Kidney (tissue), 14 donors: ENCODE results near the gene ORC3. TPM values are rescaled to one million over a fixed set of nuclear protein-coding genes. Genes with fewer than 3 reads are reported as not detected.
"Not testable (repeated sequence)": the region's sequence is repeated elsewhere in the genome, so short reads cannot be mapped to it uniquely, and the experiment has no call there.

ENCODE experiments used
- DNase-seq, 5 donors: peaks; one replicate each; pipeline ENCODE4 v3.0.0-alpha.2; 2013 to 2020
- FAIRE-seq: peaks from 2 replicates; lab custom pipeline; 2012; peaks lifted over from hg19 to GRCh38; lab: Jason Lieb, UNC
- H3K27ac ChIP-seq, 2 donors: one replicate each; pipeline ENCODE4 v1.7.0; 2013; ENCODE audit warnings: low read depth in 2 of 2, low read length in 2 of 2, inconsistent platforms in 1 of 2
- H3K27me3 ChIP-seq: one replicate; pipeline ENCODE4 v1.7.1; 2013; ENCODE audit warnings: low read length, inconsistent platforms; ENCODE audit not compliant: control insufficient read depth, insufficient read depth
- H3K36me3 ChIP-seq, 3 donors: one replicate each; pipeline versions ENCODE4 v1.7.0 to v1.7.1; 2013; ENCODE audit warnings: low read length in 3 of 3, control low read depth in 1 of 3, inconsistent platforms in 1 of 3; ENCODE audit not compliant: insufficient read depth in 3 of 3, control insufficient read depth in 2 of 3
- H3K4me1 ChIP-seq, 3 donors: one replicate each; pipeline versions ENCODE4 v1.7.0 to v1.7.1; 2013; ENCODE audit warnings: low read length in 3 of 3, inconsistent platforms in 1 of 3, low read depth in 1 of 3; ENCODE audit not compliant: control insufficient read depth in 2 of 3, insufficient read depth in 2 of 3
- H3K4me3 ChIP-seq, 3 donors: one replicate each; pipeline versions ENCODE4 v1.7.0 to v1.8.1; 2013; ENCODE audit warnings: low read length in 3 of 3, control low read depth in 1 of 3, inconsistent platforms in 1 of 3
- H3K9ac ChIP-seq, 3 donors: one replicate each; pipeline versions ENCODE4 v1.7.0 to v1.7.1; 2013; ENCODE audit warnings: low read length in 3 of 3, control low read depth in 1 of 3, inconsistent platforms in 1 of 3
- H3K9me3 ChIP-seq, 3 donors: one replicate each; pipeline versions ENCODE4 v1.7.0 to v1.7.1; 2013; ENCODE audit warnings: low read length in 3 of 3, control low read depth in 1 of 3, inconsistent platforms in 1 of 3; ENCODE audit not compliant: control insufficient read depth in 2 of 3, insufficient read depth in 1 of 3
- intact Hi-C: fragments of 100-400 bp; cut with DNase I; formaldehyde crosslinking; loops from one replicate; pipeline ENCODE4 v1.11.1; 2022
- polyA plus RNA-seq: library from polyadenylated mRNA; stranded (reverse); fragments of 350-450 nt; fragmentation: Illumina TruSeq; extraction: RNeasy Lipid Tissue Mini Kit (QIAGEN cat#74804); gene quantifications from one replicate; pipeline ENCODE4 v1.2.3, GENCODE V29; 2014; ENCODE audit warnings: low read depth, low replicate concordance; ENCODE audit not compliant: insufficient read depth
- total RNA-seq: library from RNA; stranded (reverse); fragmentation: NEBNext Ultra II Directional; extraction: Animal tissue kit (Norgen Biotek cat#: 25700); gene quantifications from one replicate; pipeline ENCODE4 v1.2.1, GENCODE V29; 2021
- TF ChIP-seq, protein P1 (sequence below): IDR thresholded peaks from 3 replicates; pipeline ENCODE4 v1.5.1; 2012; ENCODE audit warnings: mild to moderate bottlenecking, moderate library complexity, borderline replicate concordance; ENCODE audit not compliant: insufficient read depth; ENCODE audit errors: extremely low read depth
- donor health status: control.
- donor health status: control.
- donor health status: control.
- donor health status: control.
- donor health status: control.
- donor health status: DM: yes; HTN: yes; CAD: no.
- donor health status: Normal renal cell carcinoma (clear cell type).

Gene ORC3
- total and polyA plus RNA-seq, 2 donors from 2014 or later: 16.4 to 22.7 TPM

DNA sequence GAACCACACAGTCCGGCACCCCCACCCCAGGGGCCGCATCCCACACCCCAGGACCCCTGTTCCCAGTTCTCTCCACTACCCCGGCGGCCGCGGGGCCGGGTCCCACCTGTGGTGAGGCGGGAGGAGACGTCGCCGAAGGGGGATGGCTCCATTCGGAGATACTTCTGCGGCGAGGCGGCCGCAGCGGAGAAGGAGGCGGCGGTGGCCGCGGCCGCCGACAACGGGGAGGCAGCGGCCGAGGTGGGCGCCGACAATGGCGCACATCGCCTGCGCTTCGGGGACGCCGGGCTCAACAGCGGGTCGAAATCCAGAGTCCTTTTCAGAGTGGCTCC is 111.4 kb downstream of the ORC3 start:
- H3K27me3 ChIP-seq: no peaks in the 10 kb centered on the region
- peaks cover 8 to 12% (median 8%) of the 10 kb centered on the region in 3 donors for H3K4me1 ChIP-seq
- H3K9me3 ChIP-seq: no peaks in the 10 kb centered on the region
- intact Hi-C loops: no loop called here
- H3K4me3 ChIP-seq: peak overlapping the region; percentile 79 to 90 (median 86)
- H3K36me3 ChIP-seq: no peaks in the 10 kb centered on the region
- peak overlapping the region; percentile 97 to 99 for H3K27ac ChIP-seq
- peak overlapping the region; percentile 61 to 99 (median 89) for H3K9ac ChIP-seq
- DNase-seq (peak in 3 of 5 donors; percentile 53 to 87 (median 81)), FAIRE-seq (no peak)
- TF ChIP-seq, protein P1, sequence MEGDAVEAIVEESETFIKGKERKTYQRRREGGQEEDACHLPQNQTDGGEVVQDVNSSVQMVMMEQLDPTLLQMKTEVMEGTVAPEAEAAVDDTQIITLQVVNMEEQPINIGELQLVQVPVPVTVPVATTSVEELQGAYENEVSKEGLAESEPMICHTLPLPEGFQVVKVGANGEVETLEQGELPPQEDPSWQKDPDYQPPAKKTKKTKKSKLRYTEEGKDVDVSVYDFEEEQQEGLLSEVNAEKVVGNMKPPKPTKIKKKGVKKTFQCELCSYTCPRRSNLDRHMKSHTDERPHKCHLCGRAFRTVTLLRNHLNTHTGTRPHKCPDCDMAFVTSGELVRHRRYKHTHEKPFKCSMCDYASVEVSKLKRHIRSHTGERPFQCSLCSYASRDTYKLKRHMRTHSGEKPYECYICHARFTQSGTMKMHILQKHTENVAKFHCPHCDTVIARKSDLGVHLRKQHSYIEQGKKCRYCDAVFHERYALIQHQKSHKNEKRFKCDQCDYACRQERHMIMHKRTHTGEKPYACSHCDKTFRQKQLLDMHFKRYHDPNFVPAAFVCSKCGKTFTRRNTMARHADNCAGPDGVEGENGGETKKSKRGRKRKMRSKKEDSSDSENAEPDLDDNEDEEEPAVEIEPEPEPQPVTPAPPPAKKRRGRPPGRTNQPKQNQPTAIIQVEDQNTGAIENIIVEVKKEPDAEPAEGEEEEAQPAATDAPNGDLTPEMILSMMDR: no peak

DNA sequence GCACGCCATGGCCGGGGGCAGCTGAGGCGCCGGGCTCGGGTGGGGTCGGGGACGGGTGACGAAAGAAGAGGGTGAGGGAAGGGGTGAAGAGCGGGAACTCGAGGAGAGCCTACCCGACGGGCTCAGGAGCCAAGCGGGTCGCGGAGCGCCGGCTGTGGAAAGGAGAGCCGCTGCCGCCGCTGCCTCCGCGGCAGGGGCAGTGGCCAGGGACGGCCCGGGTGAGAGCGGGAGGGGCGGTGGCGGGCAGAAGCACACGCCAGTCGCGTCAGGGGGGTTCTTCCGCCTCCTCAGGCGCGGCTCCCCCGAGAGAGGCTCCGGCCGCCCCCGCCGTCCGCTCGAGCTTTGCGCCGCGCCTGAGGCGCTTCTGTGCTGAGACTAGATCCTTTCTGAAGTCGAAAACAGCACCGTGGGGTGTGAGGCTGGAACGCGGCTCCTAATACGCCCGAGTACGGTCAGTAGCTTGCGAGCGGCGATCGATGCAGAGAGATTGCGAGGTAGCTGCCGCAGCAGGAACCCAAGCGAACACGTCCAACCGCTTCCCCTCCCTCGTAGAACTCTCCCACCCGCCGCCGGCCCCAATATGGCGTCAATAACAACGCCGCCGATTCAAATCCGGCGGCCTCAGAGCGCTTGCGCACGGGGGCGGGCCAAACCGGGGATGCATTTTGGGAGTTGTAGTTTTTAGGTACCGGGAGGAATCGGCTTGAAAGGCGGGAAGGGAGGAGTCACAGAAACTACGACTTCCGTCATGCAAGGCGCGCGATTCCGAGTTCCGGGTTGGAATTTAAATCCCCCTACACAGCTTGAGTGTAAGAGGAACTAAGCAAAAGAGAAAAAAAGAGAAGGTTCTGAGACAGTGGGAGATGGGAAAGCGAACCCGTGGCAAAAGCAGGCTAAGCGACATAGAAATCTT is 112.0 kb downstream of the ORC3 start, which contains the start of gene AKIRIN2:
AKIRIN2 (minus strand) TSS at position 558 of the 913 bp plus-strand sequence; CDS start at position 9, 549 bp downstream.
- Histone ChIP-seq H3K27me3 (no peaks in the 10 kb centered on the region), H3K27ac (peak within 1 kb of the TSS; percentile 97 to 99), H3K36me3 (no peaks in the 10 kb centered on the region), H3K9ac (peak within 1 kb of the TSS; percentile 89 to 99 (median 91)), H3K9me3 (no peaks in the 10 kb centered on the region), H3K4me3 (peak within 1 kb of the TSS; percentile 86 to 96 (median 90)), H3K4me1 (peaks cover 8 to 12% (median 8%) of the 10 kb centered on the region in 3 donors)
- intact Hi-C loops: no loop called here
- peak; percentile 92 for FAIRE-seq
- TF ChIP-seq, protein P1: no peak
- DNase-seq: peak; percentile 98 to 99 (median 99)

DNA sequence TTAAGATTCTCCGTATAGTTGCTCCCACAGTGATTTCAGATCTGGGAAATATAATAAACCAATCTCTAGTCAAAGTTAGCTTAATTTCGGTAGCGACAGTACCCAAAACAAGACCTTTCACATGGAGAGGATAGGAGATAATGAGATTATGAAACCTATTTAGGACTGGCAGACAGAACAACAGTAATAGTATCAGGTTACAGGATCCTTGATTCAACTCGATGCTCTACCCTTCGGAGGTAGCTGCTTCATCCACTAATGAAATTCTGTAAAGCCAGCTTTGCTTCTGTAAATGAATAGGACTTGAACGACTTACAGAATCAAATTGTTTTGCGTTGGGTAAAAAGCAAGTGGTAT is 112.6 kb downstream of the ORC3 start:
- H3K27me3 ChIP-seq: no peaks in the 10 kb centered on the region
- no peaks in the 10 kb centered on the region for H3K9me3 ChIP-seq
- peak overlapping the region; percentile 79 to 86 for H3K27ac ChIP-seq
- peak overlapping the region; percentile 86 to 96 (median 90) for H3K4me3 ChIP-seq
- peaks cover 7 to 8% (median 7%) of the 10 kb centered on the region in 3 donors for H3K4me1 ChIP-seq
- no peaks in the 10 kb centered on the region for H3K36me3 ChIP-seq
- intact Hi-C loops: no loop called here
- H3K9ac ChIP-seq: peak overlapping the region; percentile 68 to 99 (median 91)
- TF ChIP-seq, protein P1: no peak
- FAIRE-seq: no peak
- no peak for DNase-seq

DNA sequence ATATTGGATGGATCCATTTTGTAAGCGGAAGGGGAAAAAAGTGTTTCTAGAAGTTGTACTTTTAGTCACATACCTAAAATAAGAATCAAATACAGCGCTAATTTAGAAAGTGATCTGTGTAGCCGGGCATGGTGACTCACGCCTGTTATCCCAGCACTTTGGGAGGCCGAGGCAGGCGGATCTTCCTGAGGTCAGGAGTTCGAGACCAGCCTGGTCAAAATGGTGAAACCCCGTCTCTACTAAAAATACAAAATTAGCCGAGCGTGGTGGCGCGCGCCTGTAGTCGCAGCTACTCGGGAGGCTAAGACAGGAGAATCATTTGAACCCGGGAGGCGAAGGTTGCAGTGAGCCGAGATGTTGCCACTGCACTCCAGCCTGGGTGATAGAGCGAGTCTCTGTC is 113.1 kb downstream of the ORC3 start:
- H3K9me3 ChIP-seq, intact Hi-C loops, H3K27me3 ChIP-seq, H3K36me3 ChIP-seq, H3K4me1 ChIP-seq, FAIRE-seq: not testable (repeated sequence)
- H3K9ac ChIP-seq: peak overlapping the region; percentile 68 to 99 (median 91)
- peak overlapping the region; percentile 86 to 96 (median 90) for H3K4me3 ChIP-seq
- DNase-seq: peak in 1 of 5 donors; percentile 41
- peak overlapping the region; percentile 79 to 86 for H3K27ac ChIP-seq
